LNCaP clone FGC (cell line): ENCODE measurements around the gene CREBBP.

Experiments used
- DNase-seq: peaks from one replicate; pipeline ENCODE4 v3.0.0-alpha.2; 2011; ENCODE audit warnings: low read depth
- H3K4me3 ChIP-seq: 2 replicates; pipeline ENCODE4 v1.5.1; 2011; ENCODE audit warnings: mild to moderate bottlenecking, low read depth, low read length, control low read depth
- CTCF ChIP-seq: IDR thresholded peaks from 2 replicates; pipeline ENCODE4 v1.5.1; 2012; ENCODE audit warnings: mild to moderate bottlenecking; ENCODE audit not compliant: control insufficient read depth, insufficient read depth; ENCODE audit errors: extremely low read depth

Gene CREBBP

GRCh38 chr16:3819175-3819527 lies 61.4 kb downstream of the CREBBP start:
- no peak for DNase-seq

GRCh38 chr16:3816326-3816725 lies 64.2 kb downstream of the CREBBP start:
- TF ChIP-seq CTCF = no peak
- no peak overlapping the region for H3K4me3 ChIP-seq
- no peak for DNase-seq

More at GRCh38 chr16:3819175-3819527, 61.4 kb downstream of the CREBBP start:
- TF ChIP-seq CTCF = no peak
- H3K4me3 ChIP-seq = no peak overlapping the region

GRCh38 chr16:3814755-3815154 lies 65.8 kb downstream of the CREBBP start:
- no peak for DNase-seq
- no peak overlapping the region for H3K4me3 ChIP-seq
- no peak for TF ChIP-seq CTCF

- no peak for TF ChIP-seq CTCF
- no peak overlapping the region for H3K4me3 ChIP-seq
- DNase-seq = no peak
Observed at GRCh38 chr16:3812469-3813172, 67.9 kb downstream of the CREBBP start.

- no peak for TF ChIP-seq CTCF
- no peak overlapping the region for H3K4me3 ChIP-seq
- no peak for DNase-seq
Observed at GRCh38 chr16:3810818-3811217, 69.7 kb downstream of the CREBBP start.

GRCh38 chr16:3810198-3810664 lies 70.3 kb downstream of the CREBBP start:
- no peak overlapping the region for H3K4me3 ChIP-seq
- no peak for TF ChIP-seq CTCF
- no peak for DNase-seq
